K562 (cell line): ENCODE results near the gene FUCA1. TPM values are rescaled to one million over a fixed set of nuclear protein-coding genes. Genes with fewer than 3 reads are reported as not detected.

Source experiments
- BCLAF1 ChIP-seq, 2 experiments: fragments of 450-650 bp in 1 of 2; IDR thresholded peaks; 2 replicates each; pipeline ENCODE4 v1.6.1; 2011 to 2017; ENCODE audit warnings: low read depth in 2 of 2, antibody characterized with exemption in 1 of 2, borderline replicate concordance in 1 of 2, low read length in 1 of 2, mild to moderate bottlenecking in 1 of 2, mixed read lengths in 1 of 2; ENCODE audit not compliant: control insufficient read depth in 1 of 2
- CEBPZ ChIP-seq: fragments of 150-350 bp; IDR thresholded peaks from 2 replicates; pipeline ENCODE4 v1.6.1; 2014; ENCODE audit warnings: low read depth, mild to moderate bottlenecking, low read length, borderline replicate concordance
- DLX4 ChIP-seq: fragments of 250-450 bp; sonication (Bioruptor Pico); IDR thresholded peaks from 2 replicates; pipeline ENCODE4 v1.6.1; 2021; ENCODE audit warnings: mild to moderate bottlenecking
- ELF4 ChIP-seq: fragments of 450-650 bp; formaldehyde crosslinking; IDR thresholded peaks from 2 replicates; pipeline ENCODE4 v1.4.0; 2022; ENCODE audit warnings: missing genetic modification characterization
- ERF ChIP-seq: fragments of 450-650 bp; formaldehyde crosslinking; IDR thresholded peaks from 2 replicates; pipeline ENCODE4 v1.4.0; 2020; ENCODE audit warnings: mild to moderate bottlenecking, mixed read lengths
- HBP1 ChIP-seq: fragments of 450-650 bp; formaldehyde crosslinking; IDR thresholded peaks from 2 replicates; pipeline ENCODE4 v1.4.0; 2022; ENCODE audit warnings: missing genetic modification characterization
- TFAP4 ChIP-seq: sonication (generic); formaldehyde crosslinking; IDR thresholded peaks from 2 replicates; pipeline ENCODE4 v1.8.0; 2022; ENCODE audit warnings: missing genetic modification reagents, mild to moderate bottlenecking, moderate library complexity, borderline replicate concordance
- ZNF785 ChIP-seq: fragments of 250-450 bp; sonication (Bioruptor Pico); IDR thresholded peaks from 2 replicates; pipeline ENCODE4 v1.4.0; 2020; ENCODE audit warnings: mild to moderate bottlenecking
- polyA plus RNA-seq, 8 experiments: library from polyadenylated mRNA; depleted of rRNA in 4 of 8; stranded (reverse) in 5 of 8; unstranded in 3 of 8; fragments of >200 nt; fragmentation: Nextera tagmentation in 2 of 8; fragmentation: Illumina TruSeq in 1 of 8; extraction: Ambion mirVana in 2 of 8; extraction: Trizol in 1 of 8; gene quantifications; 2 replicates each; pipeline versions ENCODE4 v1.2.1 to v1.2.3, GENCODE V29; 2011 to 2014; ENCODE audit warnings: inconsistent platforms in 1 of 8, missing spikeins in 1 of 8
- total RNA-seq, 7 experiments: library from RNA; depleted of rRNA in 6 of 7; stranded (reverse); fragments of >200 nt in 6 of 7; fragmentation: Illumina TruSeq in 2 of 7; extraction: Trizol in 2 of 7; gene quantifications; 2 replicates each; pipeline versions ENCODE4 v1.2.1 to v1.2.3, GENCODE V29; 2011 to 2021; ENCODE audit warnings: low replicate concordance in 1 of 7
- TF ChIP-seq, protein P1 (sequence below): IDR thresholded peaks from 3 replicates; pipeline ENCODE4 v1.6.1; 2011; ENCODE audit warnings: borderline replicate concordance, mild to moderate bottlenecking; ENCODE audit not compliant: insufficient read length, insufficient read depth
- TF ChIP-seq, protein P2 (sequence below): sonication (generic); formaldehyde crosslinking; IDR thresholded peaks from 2 replicates; pipeline ENCODE4 v1.8.0; 2022; ENCODE audit warnings: missing genetic modification reagents, mild to moderate bottlenecking, borderline replicate concordance

The FUCA1 gene
- total and polyA plus RNA-seq, 9 of the 15 experiments (the other 6 are each of a cell fraction or from before 2014, with no cell fraction given), result 7.0 to 20.5 (median 13.5) TPM

- no peak for TF ChIP-seq CEBPZ
- TF ChIP-seq BCLAF1 (IDR thresholded peaks at IDR 0.05; ENCODE audit: borderline replicate concordance in 1 of 2, control insufficient read depth in 1 of 2, low read depth in 2 of 2, low read length in 1 of 2), result no peak
- no peak for TF ChIP-seq ELF4
- 0 out of 2 replicates have a peak, but pooled peaks have one; percentile 46 for TF ChIP-seq TFAP4 (CRISPR knock-in tag)
- TF ChIP-seq, protein P1, sequence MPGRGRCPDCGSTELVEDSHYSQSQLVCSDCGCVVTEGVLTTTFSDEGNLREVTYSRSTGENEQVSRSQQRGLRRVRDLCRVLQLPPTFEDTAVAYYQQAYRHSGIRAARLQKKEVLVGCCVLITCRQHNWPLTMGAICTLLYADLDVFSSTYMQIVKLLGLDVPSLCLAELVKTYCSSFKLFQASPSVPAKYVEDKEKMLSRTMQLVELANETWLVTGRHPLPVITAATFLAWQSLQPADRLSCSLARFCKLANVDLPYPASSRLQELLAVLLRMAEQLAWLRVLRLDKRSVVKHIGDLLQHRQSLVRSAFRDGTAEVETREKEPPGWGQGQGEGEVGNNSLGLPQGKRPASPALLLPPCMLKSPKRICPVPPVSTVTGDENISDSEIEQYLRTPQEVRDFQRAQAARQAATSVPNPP, result no peak
- TF ChIP-seq HBP1 (CRISPR knock-in tag), result no peak
- TF ChIP-seq DLX4, result no peak
- TF ChIP-seq ERF (CRISPR knock-in tag), result 0 out of 2 replicates have a peak, but pooled peaks have one; percentile 12
- TF ChIP-seq ZNF785, result no peak
- TF ChIP-seq, protein P2, sequence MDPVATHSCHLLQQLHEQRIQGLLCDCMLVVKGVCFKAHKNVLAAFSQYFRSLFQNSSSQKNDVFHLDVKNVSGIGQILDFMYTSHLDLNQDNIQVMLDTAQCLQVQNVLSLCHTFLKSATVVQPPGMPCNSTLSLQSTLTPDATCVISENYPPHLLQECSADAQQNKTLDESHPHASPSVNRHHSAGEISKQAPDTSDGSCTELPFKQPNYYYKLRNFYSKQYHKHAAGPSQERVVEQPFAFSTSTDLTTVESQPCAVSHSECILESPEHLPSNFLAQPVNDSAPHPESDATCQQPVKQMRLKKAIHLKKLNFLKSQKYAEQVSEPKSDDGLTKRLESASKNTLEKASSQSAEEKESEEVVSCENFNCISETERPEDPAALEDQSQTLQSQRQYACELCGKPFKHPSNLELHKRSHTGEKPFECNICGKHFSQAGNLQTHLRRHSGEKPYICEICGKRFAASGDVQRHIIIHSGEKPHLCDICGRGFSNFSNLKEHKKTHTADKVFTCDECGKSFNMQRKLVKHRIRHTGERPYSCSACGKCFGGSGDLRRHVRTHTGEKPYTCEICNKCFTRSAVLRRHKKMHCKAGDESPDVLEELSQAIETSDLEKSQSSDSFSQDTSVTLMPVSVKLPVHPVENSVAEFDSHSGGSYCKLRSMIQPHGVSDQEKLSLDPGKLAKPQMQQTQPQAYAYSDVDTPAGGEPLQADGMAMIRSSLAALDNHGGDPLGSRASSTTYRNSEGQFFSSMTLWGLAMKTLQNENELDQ (CRISPR knock-in tag), result no peak
Observed at GRCh38 chr1:23798662-23799142, 69.4 kb downstream of the FUCA1 start (continued).
